HG02973 (cell line): ENCODE measurements around the gene PLEKHA8.

Experiments
- ATAC-seq: cut with Tn5 transposase; IDR thresholded peaks from one replicate; pipeline ENCODE4 v1.9.1; 2021; ENCODE audit warnings: moderate library complexity; ENCODE audit not compliant: unreplicated experiment

PLEKHA8 gene, protein sequence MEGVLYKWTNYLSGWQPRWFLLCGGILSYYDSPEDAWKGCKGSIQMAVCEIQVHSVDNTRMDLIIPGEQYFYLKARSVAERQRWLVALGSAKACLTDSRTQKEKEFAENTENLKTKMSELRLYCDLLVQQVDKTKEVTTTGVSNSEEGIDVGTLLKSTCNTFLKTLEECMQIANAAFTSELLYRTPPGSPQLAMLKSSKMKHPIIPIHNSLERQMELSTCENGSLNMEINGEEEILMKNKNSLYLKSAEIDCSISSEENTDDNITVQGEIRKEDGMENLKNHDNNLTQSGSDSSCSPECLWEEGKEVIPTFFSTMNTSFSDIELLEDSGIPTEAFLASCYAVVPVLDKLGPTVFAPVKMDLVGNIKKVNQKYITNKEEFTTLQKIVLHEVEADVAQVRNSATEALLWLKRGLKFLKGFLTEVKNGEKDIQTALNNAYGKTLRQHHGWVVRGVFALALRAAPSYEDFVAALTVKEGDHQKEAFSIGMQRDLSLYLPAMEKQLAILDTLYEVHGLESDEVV

DNA sequence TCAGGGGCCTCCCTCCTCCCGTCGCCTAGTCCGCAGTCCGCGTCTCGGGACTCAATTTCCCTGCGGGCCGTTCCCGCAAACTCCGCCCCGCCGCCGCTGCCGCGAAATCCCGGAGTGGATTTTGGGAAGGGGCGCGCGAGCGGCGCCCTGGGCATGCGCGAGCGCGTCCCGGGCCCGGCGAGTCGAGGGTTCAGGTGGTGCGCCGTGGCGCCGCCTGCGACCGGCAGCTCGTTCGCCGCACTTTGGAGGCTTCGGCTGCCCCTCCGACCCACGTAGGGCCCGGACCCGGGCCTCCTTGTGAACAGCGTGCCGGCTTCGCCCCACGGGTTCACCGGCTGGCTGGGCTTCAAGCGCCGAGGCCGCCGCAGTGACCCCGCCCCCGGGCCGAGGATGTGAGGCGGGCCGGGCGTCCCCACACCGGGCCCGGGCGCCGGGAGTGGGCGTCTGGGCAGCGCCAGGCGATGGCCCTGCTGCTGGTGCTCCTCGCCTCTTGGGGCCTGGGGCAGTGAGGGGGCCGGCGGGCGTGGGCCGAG, at the start of gene PLEKHA8:
Gene PLEKHA8, plus strand, starts transcription at position 197 of the 533 bp plus-strand sequence. CDS start 351 bp downstream, outside the sequence.
- peak; percentile 37 for ATAC-seq

DNA sequence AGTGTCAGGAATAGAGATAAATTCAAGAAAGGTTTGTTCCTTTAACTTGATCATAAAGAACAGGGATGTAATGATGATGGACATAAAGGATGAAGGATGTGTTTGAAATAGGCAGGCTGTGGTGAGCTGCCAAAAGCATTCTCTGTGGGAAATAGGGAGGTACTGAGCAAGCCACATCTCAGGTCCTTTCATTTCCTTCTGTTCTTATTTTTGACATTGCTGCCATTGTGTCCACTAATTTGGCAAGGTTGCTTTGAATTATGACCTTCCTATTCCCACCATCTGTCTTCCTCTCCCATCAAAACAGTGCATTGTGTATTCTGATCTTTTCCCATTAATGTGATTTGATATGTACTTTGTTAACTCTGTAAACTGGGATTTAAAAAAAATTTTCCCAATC, 48.1 kb upstream of the PLEKHA8 start:
- no peak for ATAC-seq

DNA sequence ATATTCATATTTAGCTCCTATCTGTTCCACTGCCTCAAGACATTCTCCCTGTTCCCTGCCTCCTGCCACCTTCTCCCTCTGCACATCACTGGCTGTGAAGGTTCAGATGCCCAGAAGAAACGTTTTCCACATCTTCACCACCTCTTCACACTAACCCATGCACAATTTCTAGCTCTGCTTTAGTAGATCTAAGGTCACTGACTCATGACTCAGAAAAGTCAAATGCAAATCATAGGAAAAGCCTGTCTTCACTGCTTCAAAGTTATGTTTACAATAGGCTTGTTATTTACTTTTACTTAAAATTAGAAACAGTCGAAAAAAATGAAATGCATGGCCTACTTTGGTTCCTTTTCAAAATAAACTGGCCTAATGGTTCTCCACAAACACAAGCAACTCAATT, 41.1 kb upstream of the PLEKHA8 start:
- ATAC-seq: no peak

DNA sequence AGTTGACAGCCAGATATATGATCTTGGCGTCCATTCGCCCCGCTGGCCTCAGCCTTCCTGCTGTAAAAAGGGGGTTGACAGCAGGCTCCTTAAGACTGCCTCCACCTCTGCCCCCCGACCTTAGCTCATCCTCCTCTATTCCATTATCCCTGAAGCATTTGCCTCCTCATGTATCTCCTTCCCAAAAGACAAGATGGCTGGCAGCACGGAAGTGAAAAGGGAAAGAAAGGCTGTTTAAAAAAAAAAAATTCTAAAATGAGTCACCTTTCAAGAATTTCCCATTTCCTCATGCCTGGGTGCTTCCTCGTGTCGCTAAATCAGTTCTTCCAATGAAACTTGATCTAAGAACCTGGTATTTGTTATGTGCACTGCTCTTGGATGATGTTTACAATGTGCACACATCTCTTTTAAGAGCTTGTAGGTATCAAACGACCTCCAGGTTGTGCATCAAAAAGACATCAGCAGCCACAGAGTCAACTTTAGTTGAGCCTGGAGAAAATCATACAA, 40.3 kb upstream of the PLEKHA8 start:
- no peak for ATAC-seq

DNA sequence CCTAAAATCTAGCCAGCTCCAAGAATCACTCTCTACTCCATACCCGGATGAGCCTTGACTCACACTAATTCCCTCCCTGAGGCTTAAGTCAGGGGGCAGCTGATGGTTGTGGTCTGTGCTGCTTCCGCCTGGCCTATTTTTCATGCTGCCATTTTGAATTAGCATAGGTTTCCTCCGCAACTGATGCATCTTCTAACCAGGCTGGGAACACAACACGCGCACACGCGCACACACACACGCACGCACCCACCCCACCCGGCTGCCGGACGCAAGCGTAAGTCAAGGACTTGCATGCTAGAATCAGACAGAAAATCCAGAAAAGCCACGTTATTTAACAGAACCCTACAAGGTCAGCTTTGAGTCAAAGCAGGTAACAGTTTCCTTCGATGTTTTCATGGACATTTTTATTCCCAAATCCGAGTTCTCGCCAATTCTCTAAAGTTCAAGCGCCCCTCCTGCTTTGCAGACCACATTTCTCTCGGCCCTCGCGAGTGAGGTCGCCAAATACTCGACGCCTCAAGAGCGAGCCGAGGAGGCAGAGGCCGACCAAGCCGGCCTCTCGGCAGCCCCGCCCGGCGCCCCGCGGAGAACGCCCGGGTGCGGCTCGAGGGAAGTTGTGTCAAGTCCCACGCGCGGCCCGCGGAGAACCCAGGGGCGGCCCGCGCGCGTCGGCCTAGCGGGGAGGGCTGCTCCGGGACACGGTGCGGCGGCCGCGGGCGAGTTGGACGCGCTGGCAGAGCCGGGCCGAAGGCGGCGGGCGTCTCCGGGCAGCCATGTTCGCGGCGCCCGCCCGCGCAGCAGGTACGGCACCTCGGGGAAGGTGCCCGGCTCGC, 39.6 kb upstream of the PLEKHA8 start:
- ATAC-seq: peak; percentile 22

DNA sequence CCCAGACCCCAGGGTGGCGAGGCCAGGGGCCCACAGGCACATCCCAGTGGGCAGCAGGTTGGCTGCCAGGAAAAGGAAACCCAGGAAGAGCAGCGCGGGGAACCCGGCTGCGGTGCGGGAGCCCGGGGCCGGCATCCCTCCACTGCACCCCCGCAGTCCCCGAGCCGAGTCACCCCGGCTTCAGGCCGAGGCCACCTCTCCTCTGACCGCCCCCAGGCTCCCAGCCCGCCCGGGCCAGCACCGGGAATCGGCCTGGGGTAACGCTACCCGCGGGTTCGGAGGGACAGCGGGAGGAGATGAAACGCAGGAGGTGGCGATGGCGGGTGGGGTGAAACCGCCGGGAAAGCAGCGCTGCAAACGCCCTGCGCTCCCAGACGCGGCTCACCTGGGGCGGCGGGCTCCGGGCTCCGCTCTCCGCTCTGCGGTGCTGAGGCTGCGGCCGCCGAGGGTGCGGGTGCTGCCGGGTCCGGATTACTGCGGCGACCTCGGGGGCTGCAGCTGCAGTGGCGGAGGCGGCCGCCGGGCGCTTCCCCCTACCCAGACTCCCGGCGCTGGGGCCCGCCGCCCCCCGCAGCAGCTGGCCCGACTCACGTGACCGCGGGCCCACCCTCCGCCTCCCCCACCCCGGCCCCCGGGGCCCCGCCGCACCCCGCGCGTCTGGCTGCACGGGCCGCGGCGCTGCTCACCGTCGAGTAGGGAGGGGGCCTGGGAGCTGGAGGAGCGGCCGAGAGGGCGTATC, 38.8 kb upstream of the PLEKHA8 start, which contains the start of gene SCRN1:
Gene SCRN1, minus strand, starts transcription at position 545 of the 739 bp plus-strand sequence. CDS start 20,734 bp downstream, outside the sequence.
- ATAC-seq: peak; percentile 34

DNA sequence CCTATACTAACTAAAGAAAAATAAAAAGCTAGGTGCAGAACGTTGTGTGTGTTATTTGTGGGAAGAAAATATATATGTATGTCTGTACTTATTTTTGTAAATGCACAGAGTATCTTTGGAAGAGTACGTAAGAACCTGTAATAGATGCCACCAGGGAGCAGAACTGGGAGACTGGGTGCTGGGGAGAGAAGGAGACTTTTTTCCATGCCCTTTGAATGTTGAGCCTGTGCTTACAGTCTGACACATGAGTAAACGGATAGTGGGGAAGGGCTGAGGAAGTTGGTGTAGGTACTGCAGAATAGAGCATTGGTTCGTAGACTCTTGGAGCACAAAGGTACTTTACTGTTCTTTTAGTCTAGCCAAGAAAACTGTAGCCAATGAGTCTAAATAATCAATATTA, 37.3 kb upstream of the PLEKHA8 start:
- no peak for ATAC-seq

DNA sequence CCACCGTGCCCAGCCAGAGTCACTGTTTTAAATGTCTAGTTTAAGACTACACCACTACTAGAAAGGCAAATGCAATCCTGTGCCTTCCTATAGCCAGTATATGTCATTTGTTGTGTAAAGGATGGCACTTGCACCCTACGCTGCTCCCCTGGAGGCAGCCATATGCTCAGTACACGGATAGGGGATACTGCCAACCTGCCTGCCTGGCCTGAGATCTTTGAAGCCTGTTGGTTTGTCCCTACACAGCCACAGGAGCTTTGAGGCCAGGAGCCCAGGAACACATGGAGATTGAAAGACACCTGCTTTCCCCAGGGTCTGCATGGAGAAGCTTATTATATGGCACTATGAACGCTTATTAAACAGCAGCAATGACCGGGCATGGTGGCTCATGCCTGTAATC, 36.3 kb upstream of the PLEKHA8 start:
- ATAC-seq: no peak

DNA sequence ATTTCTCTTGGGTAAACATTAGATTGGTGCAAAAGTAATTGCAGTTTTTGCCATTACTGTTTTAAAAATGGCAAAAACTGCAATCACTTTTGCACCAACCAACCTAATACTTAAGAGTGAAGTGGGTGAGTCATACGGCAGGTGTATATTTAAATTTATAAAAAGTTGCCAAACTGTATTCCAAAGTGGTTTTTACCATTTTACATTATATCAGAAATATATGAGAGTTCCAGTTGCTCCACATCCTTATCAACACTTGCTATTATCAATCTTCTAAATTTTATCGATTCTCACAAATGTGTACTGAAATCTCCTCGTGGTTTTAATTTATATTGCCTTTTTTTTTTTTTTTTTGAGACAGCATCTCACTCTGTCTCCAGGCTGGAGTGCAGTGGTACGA, 35.1 kb upstream of the PLEKHA8 start:
- no peak for ATAC-seq

DNA sequence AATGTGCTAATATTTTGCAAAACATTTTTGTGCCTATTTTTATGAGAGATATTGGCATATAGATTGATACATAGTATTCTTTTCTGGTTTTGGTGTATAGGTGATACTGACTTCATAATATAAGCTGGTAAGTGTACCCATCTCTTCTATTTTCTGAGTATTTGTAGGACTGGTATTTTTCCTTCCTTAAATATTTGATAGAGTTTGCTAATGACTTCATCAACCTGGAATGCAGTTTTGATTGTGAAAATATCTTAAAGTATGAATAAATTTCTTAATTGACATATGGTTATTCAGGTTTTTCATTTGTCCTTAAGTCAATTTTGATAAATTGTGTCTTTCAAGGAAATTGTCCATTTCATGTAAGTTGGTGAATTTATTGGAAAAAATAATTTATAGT, 32.6 kb upstream of the PLEKHA8 start:
- no peak for ATAC-seq

DNA sequence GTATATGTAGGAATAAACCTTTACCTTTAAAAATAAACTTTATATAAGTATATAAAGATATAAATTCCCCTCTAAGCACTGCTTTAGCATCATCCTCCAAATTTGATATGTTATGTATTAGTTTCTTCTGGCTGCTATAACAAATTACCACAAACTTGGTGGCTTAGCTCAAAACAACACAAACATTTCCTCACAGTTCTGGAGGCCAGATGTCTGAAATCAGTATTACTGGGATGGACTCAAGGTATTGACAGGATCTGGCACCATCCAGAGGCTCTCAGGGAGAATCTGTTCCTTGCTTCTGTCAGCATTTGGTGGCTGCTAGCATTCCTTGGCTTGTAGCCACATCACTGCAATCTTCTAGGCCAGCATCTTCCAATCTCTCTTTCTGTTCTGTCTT, 31.9 kb upstream of the PLEKHA8 start:
- ATAC-seq: no peak

DNA sequence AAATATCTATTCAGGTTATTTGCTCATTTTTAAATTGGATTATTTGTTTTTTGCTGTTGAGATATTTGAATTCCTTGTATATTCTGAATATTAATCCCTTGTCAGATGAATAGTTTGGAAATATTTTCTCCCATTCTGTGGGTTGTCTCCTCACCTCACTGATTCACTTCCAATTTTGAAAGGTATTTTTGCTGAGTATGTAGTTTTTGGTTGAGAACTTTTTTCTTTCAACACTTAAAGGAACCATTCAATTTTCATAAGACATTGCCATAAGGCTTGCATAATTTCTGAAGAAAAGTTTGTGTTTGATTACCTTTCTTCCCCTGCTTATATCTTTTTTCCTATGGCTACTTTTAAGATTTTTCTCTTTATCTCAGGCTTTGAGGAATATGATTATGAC, 29.7 kb upstream of the PLEKHA8 start:
- no peak for ATAC-seq

DNA sequence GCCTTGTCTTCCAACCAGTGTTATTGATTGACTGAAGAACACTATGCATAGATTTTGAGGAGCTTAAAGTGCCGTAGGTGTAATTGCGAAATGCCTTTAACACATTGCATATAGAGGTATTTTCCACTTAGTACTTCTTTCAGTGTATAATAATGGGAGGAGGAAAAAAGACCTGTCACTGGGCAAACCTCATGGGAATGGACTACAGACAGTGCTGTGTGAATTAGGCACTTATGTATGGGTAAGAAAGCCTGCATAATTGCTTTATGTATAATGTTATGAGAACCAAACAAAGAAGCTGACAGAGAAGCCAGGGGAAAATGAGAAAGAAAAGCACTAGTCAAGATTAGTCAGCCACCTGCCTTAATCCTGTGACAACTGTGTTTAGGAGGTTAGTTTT, 26.2 kb upstream of the PLEKHA8 start:
- no peak for ATAC-seq

DNA sequence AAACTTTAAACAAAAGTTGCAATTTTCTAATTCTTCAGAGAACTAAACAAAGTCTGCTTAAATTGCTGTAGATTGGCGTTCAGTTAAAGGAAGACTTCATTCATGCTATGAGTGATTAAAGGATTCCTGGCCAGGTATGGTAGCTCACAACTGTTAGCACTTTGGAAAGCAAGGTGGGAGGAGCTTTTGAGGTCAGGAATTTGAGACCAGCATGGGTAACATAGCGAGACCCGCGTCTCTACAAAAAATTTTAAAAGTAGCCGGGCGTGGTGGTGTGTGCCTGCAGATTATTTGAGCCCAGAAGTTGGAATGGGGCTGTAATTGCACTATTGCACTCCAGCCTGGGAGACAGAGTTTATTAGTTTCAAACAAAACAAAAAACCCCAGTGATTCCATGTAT, 25.1 kb upstream of the PLEKHA8 start:
- ATAC-seq: no peak

DNA sequence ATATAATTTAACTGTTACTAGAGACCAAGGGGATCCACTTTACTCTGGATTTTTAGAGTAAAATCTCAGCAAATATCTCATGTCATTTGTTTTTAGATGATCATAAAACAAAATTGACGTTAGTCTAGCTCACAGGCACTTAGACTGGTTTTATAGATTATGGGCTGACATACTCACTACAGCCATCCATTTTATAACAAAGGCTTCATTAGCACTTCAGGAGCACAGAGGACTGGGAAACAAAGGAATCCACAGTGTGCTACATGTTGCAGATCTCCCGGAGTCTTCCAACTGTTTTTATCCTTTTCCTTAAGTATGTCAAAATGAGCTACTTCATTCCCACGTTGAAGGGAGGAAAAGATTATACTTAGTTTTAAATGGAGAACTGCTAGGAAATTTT, 22.7 kb upstream of the PLEKHA8 start:
- no peak for ATAC-seq

DNA sequence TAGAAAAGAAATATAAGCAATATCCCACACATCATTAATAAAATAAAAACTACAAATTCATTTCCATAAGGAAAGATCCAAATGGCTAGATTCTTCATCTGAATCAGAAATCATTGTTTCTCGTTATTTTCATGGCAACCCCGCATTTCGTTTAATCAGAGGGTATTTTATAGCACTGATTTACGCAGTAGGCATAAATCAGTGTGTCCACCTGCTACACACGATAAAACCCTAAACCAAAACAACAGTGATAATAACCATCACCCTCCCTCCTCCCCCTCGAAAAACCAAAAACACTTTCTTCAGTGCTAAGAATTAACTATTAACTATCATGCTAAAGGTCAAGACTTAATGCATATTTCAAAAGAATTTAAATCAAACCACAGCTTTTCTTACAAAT, 18.2 kb upstream of the PLEKHA8 start:
- no peak for ATAC-seq

DNA sequence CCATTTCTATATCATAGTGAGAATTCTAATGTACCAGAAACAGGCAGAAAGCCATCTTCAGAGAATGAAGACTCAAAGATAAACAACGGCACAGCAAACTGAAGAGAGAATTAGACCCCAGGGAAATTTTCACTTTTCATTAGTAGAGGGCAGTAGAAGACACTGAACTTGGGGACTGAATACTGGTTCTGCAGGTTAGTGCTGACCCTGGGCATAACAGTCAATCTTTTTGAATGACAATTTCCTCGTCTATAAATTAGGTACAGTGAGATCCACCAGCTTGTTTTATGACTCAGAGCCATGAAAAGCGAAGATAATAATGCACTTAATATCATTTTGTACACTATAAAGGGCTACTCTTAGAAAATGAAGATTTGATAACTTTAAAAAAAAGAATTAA, 15.5 kb upstream of the PLEKHA8 start:
- ATAC-seq: no peak

DNA sequence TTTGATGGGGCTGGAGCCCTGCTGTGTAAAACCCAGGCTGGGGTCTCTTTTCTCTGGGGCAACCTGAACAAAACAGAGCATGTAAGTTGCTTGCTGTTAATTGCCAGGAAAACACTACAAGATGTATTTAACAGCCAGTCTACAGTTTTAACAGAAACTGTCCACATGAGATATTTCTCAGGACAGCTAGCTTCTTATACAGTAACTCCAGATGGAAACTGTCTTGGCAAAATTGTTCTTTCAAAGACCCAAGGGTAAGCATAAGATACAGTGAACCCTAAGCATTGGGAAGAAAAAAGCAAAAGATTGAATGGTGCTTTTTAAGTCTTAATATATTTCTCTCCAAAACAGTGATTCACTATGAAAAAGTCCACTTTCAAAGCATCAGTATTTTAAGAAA, 9.8 kb upstream of the PLEKHA8 start:
- ATAC-seq: no peak

DNA sequence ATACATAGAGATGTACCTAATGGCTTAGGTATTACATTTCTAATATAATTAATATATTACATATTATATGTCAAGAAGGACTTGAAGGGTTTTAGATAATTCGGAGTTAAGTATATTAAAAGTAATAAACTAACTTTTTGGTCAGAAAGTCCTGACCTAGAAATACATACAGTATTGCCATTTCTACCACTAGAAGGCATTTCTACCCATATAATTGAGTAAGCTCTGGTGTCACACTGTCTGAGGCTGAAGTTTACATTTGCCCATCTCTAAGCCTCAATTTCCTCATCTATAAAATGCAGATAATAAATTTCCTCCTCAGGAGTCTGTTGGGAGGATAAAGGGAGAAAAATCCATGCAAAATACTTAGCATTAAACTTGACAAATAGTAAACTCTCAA, 8.8 kb upstream of the PLEKHA8 start:
- no peak for ATAC-seq

DNA sequence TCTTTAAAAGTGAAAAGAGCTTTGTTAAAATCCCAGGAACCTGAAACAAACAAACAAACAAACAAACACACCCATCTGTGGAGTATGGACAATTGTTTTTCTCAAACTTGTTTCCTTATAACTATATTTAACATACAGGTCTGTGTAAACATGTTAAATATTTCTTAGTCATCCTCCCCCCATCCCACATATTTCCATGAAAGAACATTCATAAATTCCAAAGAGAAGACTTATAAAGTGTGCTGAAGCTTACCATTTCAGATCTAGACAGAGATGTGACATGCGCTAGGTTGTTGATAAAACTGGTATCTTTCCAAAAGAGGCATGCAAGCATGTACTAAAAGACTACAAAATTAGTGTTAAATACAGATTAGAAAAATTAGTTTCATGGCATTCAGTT, 8.3 kb upstream of the PLEKHA8 start:
- ATAC-seq: no peak

DNA sequence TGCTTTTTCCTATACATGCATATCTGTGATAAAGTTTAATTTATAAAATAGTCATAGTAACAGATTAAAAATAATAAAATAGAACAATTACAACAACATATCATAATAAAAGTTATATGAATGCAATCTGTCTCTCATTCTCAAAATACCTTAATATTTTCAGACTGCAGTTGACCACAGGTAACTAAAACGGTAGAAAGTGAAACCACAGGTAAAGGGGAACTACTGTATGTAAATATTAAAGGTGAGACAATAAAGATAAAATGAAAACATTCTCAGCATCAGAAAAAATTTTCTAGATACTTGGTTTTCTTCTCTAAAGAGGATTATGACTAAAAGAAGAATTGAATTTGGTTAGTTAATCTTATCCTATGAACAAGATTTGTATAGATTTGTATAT, 7.7 kb upstream of the PLEKHA8 start:
- ATAC-seq: no peak
